Measurements from ENCODE around the gene ENC1.

The ENC1 gene

DNA sequence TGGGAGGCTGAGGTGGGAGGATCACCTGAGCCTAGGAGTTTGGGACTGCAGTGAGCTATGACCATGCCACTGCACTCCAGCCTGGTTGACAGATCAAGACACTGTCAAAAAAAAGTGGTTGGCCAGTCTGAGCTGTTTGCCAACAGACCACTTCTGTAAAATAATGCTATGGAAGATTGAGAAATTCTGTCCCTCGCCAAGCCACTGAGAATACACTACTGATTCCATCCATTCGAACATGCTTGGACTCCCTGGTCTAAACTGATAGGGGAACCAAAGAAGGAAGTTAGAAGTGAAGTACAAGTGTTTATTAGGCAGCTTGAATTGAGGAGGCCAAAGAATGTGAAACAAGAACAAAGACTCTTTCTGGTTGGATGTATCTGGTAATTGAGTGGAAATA lies 27.2 kb downstream of the ENC1 start:
- no peak for TF ChIP-seq POLR2AphosphoS5 (IDR thresholded peaks at IDR 0.05; ENCODE audit: borderline replicate concordance, low read depth, low read length)
- no peak for TF ChIP-seq EZH2 (IDR thresholded peaks at IDR 0.05)
- TF ChIP-seq FOXP2 (optimal IDR thresholded peaks at IDR 0.05; ENCODE audit: control extremely low read depth, extremely low read length, insufficient read depth) = no peak
- DNase-seq (ENCODE audit: low read depth, low spot score) = no peak
- H3K9me3 ChIP-seq (ENCODE audit: low read depth, low read length) = no peaks in the 10 kb centered on the region

GRCh38 chr5:74612045-74612444 lies 28.5 kb downstream of the ENC1 start:
- DNase-seq (ENCODE audit: low read depth, low spot score) = no peak
- Histone ChIP-seq H3K9ac (ENCODE audit: insufficient read length) (no peak overlapping the region), H3K27ac (no peak overlapping the region), H3K36me3 (ENCODE audit: insufficient read depth, low read length) (no peaks in the 10 kb centered on the region), H3K4me3 (no peak overlapping the region), H3K9me3 (ENCODE audit: low read depth, low read length) (no peaks in the 10 kb centered on the region)
- no peak for TF ChIP-seq FOXP2 (optimal IDR thresholded peaks at IDR 0.05; ENCODE audit: control extremely low read depth, extremely low read length, insufficient read depth)
- no peak for TF ChIP-seq POLR2AphosphoS5 (IDR thresholded peaks at IDR 0.05; ENCODE audit: borderline replicate concordance, low read depth, low read length)
- TF ChIP-seq EZH2 (IDR thresholded peaks at IDR 0.05) = no peak

More for the DNA sequence above, 27.2 kb downstream of the ENC1 start:
- no peak overlapping the region for H3K27ac ChIP-seq
- no peak overlapping the region for H3K9ac ChIP-seq (ENCODE audit: insufficient read length)
- no peak overlapping the region for H3K4me3 ChIP-seq
- no peaks in the 10 kb centered on the region for H3K36me3 ChIP-seq (ENCODE audit: insufficient read depth, low read length)

- no peak for DNase-seq (ENCODE audit: low read depth, low spot score)
- H3K4me3 ChIP-seq = no peak overlapping the region
These were observed 31.6 kb downstream of the ENC1 start for GRCh38 chr5:74608736-74609601.

DNA sequence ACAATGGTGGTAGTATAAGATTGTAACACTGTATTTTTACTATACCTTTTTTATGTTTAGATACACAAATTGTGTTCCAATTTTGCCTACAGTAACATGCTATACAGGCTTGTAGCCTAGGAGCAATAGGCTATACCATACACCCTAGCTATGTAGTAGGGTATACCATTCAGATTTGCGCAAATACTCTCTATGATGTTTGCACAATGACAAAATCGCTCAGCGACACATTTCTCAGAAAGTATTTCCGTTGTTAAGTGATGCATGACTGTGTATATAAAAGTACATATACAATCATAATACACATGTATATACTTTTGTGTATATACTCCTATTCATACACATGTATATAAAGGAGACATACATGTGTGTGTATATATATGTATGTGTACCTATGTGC lies 34.8 kb downstream of the ENC1 start:
- no peak overlapping the region for H3K27ac ChIP-seq
- DNase-seq (ENCODE audit: low read depth, low spot score) = no peak
- no peak overlapping the region for H3K4me3 ChIP-seq
- H3K36me3 ChIP-seq (ENCODE audit: insufficient read depth, low read length) = no peaks in the 10 kb centered on the region
- no peak for TF ChIP-seq FOXP2 (optimal IDR thresholded peaks at IDR 0.05; ENCODE audit: control extremely low read depth, extremely low read length, insufficient read depth)
- TF ChIP-seq EZH2 (IDR thresholded peaks at IDR 0.05) = no peak
- no peak for TF ChIP-seq POLR2AphosphoS5 (IDR thresholded peaks at IDR 0.05; ENCODE audit: borderline replicate concordance, low read depth, low read length)
- no peak overlapping the region for H3K9ac ChIP-seq (ENCODE audit: insufficient read length)
- no peaks in the 10 kb centered on the region for H3K9me3 ChIP-seq (ENCODE audit: low read depth, low read length)

More at GRCh38 chr5:74608736-74609601, 31.6 kb downstream of the ENC1 start:
- no peaks in the 10 kb centered on the region for H3K36me3 ChIP-seq (ENCODE audit: insufficient read depth, low read length)
- no peak for TF ChIP-seq POLR2AphosphoS5 (IDR thresholded peaks at IDR 0.05; ENCODE audit: borderline replicate concordance, low read depth, low read length)
- no peaks in the 10 kb centered on the region for H3K9me3 ChIP-seq (ENCODE audit: low read depth, low read length)
- no peak overlapping the region for H3K27ac ChIP-seq
- no peak overlapping the region for H3K9ac ChIP-seq (ENCODE audit: insufficient read length)

- Histone ChIP-seq H3K36me3 (ENCODE audit: insufficient read depth, low read length) (no peaks in the 10 kb centered on the region), H3K9ac (ENCODE audit: insufficient read length) (no peak overlapping the region), H3K4me3 (no peak overlapping the region), H3K9me3 (ENCODE audit: low read depth, low read length) (no peaks in the 10 kb centered on the region), H3K27ac (no peak overlapping the region)
- no peak for DNase-seq (ENCODE audit: low read depth, low spot score)
- TF ChIP-seq POLR2AphosphoS5 (IDR thresholded peaks at IDR 0.05; ENCODE audit: borderline replicate concordance, low read depth, low read length) (no peak), FOXP2 (optimal IDR thresholded peaks at IDR 0.05; ENCODE audit: control extremely low read depth, extremely low read length, insufficient read depth) (no peak), EZH2 (IDR thresholded peaks at IDR 0.05) (no peak)
These were observed 37.2 kb downstream of the ENC1 start for GRCh38 chr5:74603376-74603775.

GRCh38 chr5:74599148-74599547 lies 41.4 kb downstream of the ENC1 start:
- no peak for DNase-seq (ENCODE audit: low read depth, low spot score)
- H3K4me3 ChIP-seq = no peak overlapping the region
- no peak overlapping the region for H3K27ac ChIP-seq
- no peak overlapping the region for H3K9ac ChIP-seq (ENCODE audit: insufficient read length)
- no peak for TF ChIP-seq EZH2 (IDR thresholded peaks at IDR 0.05)
- TF ChIP-seq FOXP2 (optimal IDR thresholded peaks at IDR 0.05; ENCODE audit: control extremely low read depth, extremely low read length, insufficient read depth) = no peak
- TF ChIP-seq POLR2AphosphoS5 (IDR thresholded peaks at IDR 0.05; ENCODE audit: borderline replicate concordance, low read depth, low read length) = no peak
- H3K9me3 ChIP-seq (ENCODE audit: low read depth, low read length) = no peaks in the 10 kb centered on the region
- no peaks in the 10 kb centered on the region for H3K36me3 ChIP-seq (ENCODE audit: insufficient read depth, low read length)

GRCh38 chr5:74598731-74599130 lies 41.8 kb downstream of the ENC1 start:
- H3K36me3 ChIP-seq (ENCODE audit: insufficient read depth, low read length) = no peaks in the 10 kb centered on the region
- no peak overlapping the region for H3K4me3 ChIP-seq
- H3K27ac ChIP-seq = no peak overlapping the region
- DNase-seq (ENCODE audit: low read depth, low spot score) = no peak
- H3K9ac ChIP-seq (ENCODE audit: insufficient read length) = no peak overlapping the region
- H3K9me3 ChIP-seq (ENCODE audit: low read depth, low read length) = no peaks in the 10 kb centered on the region
- TF ChIP-seq EZH2 (IDR thresholded peaks at IDR 0.05) = no peak
- no peak for TF ChIP-seq POLR2AphosphoS5 (IDR thresholded peaks at IDR 0.05; ENCODE audit: borderline replicate concordance, low read depth, low read length)
- no peak for TF ChIP-seq FOXP2 (optimal IDR thresholded peaks at IDR 0.05; ENCODE audit: control extremely low read depth, extremely low read length, insufficient read depth)

DNA sequence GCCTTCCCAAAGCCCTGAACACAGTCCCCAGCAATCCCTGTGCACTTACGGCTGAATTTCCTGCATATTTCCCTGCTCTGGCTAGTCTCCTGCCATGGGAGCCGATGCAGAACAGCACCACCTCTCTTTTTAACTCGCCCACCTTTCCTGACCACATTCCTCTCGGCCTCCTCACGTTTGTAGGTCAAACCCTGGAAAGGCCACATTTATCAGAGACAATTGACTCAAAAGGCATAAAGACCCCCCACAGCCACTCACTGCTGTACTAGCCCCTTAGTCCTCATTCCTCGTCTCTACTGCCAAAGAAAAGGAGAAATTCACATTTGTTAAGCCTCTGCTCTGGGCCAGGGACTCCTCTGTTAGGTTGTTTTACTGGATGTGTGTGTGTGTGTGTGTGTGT lies 43.6 kb downstream of the ENC1 start:
- Histone ChIP-seq H3K4me3 (no peak overlapping the region), H3K36me3 (ENCODE audit: insufficient read depth, low read length) (no peaks in the 10 kb centered on the region), H3K9me3 (ENCODE audit: low read depth, low read length) (no peaks in the 10 kb centered on the region), H3K9ac (ENCODE audit: insufficient read length) (no peak overlapping the region), H3K27ac (no peak overlapping the region)
- no peak for DNase-seq (ENCODE audit: low read depth, low spot score)
- TF ChIP-seq EZH2 (IDR thresholded peaks at IDR 0.05) (no peak), POLR2AphosphoS5 (IDR thresholded peaks at IDR 0.05; ENCODE audit: borderline replicate concordance, low read depth, low read length) (no peak), FOXP2 (optimal IDR thresholded peaks at IDR 0.05; ENCODE audit: control extremely low read depth, extremely low read length, insufficient read depth) (no peak)
